ENCODE data around the gene ZBTB14. TPM values are rescaled to one million over a fixed set of nuclear protein-coding genes. Genes with fewer than 3 reads are reported as not detected.

The ZBTB14 gene
- polyA plus RNA-seq, 2 donors = 3.7 TPM

DNA sequence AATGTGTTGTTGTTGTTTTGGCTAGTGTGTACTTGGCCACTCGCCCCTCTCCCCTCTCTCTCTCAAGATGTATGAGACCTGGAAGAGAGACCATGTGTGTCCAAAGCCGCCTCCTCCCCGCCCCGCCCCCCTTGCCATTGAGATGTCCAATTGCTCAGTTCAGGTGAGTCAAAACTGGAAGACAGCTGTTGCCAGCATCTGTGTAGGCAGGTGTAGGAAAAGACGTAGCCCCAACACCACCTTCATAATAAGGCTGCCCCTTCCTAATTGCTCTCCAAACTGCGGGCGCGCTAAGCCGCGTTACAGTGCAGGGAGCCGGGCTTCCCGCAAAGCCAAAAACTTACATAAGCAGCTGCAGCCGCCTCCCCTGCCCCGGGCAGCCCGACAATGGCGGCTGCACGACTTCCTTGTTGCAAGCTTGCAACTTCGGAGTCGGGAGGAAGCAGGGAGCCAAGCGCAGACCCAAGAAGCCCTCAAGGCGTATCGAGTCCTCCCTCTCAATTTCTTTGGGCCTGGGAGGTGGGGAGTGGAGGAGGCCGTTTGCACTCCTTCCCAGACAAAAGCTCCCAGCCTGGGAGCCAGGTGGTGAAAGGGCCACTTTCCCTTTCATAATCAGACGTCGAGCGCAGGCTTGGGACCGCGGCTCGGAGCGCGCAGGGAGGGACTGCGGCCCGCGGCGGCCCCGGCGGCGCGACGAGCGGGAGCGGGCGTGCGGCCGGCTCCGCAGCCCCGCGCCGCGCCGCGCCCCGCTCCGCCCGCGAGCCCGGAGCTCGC lies 882 bp downstream of the ZBTB14 start:
- H3K36me3 ChIP-seq (ENCODE audit: control insufficient read depth in 2 of 2, insufficient read depth in 2 of 2, low read length in 1 of 2) = peaks cover 9 to 11% of the 10 kb centered on the region in 2 donors
- no peaks in the 10 kb centered on the region for H3K27me3 ChIP-seq (ENCODE audit: control insufficient read depth in 1 of 2, insufficient read depth in 2 of 2, low read length in 2 of 2)
- peaks cover 0 to 3% of the 10 kb centered on the region in 2 donors for H3K4me1 ChIP-seq (ENCODE audit: control insufficient read depth in 2 of 2, insufficient read depth in 2 of 2, low read length in 1 of 2)
- H3K27ac ChIP-seq (ENCODE audit: low read depth in 2 of 2, low read length in 1 of 2) = peak overlapping the region; percentile 99 to 100
- 0 to 1% methylated on average over 34 to 58 of the region's 58 CpGs for WGBS, 2 donors
- H3K4me3 ChIP-seq (ENCODE audit: low read depth in 1 of 2, low read length in 2 of 2) = peak overlapping the region; percentile 56 to 89
- H3K9me3 ChIP-seq (ENCODE audit: control insufficient read depth in 2 of 2, insufficient read depth in 1 of 2, low read depth in 1 of 2, low read length in 1 of 2) = no peaks in the 10 kb centered on the region

DNA sequence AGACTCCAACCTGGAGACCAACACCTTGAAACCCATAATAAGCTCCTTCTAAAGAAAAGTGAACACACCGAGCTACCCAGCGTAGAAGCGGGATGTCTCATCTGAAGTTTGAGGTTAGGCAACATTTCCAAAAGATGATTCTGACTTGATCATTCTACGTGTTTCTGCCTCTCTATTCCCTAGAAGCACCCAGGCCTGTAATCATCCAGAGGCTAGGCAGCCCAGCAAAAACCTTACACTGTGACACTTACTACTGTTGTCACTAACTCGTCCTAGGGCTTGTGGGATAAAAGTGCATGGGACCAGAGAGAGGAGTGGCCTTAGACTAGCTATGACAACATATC lies 1.4 kb downstream of the ZBTB14 start:
- H3K9me3 ChIP-seq (ENCODE audit: control insufficient read depth in 2 of 2, insufficient read depth in 1 of 2, low read depth in 1 of 2, low read length in 1 of 2) = no peaks in the 10 kb centered on the region
- H3K4me1 ChIP-seq (ENCODE audit: control insufficient read depth in 2 of 2, insufficient read depth in 2 of 2, low read length in 1 of 2) = peaks cover 0 to 3% of the 10 kb centered on the region in 2 donors
- WGBS, 2 donors = 58 to 63% methylated on average over 5 of the region's 5 CpGs
- peak overlapping the region; percentile 56 to 89 for H3K4me3 ChIP-seq (ENCODE audit: low read depth in 1 of 2, low read length in 2 of 2)
- H3K27ac ChIP-seq (ENCODE audit: low read depth in 2 of 2, low read length in 1 of 2) = peak overlapping the region; percentile 99 to 100
- H3K36me3 ChIP-seq (ENCODE audit: control insufficient read depth in 2 of 2, insufficient read depth in 2 of 2, low read length in 1 of 2) = peaks cover 9 to 11% of the 10 kb centered on the region in 2 donors
- no peaks in the 10 kb centered on the region for H3K27me3 ChIP-seq (ENCODE audit: control insufficient read depth in 1 of 2, insufficient read depth in 2 of 2, low read length in 2 of 2)

DNA sequence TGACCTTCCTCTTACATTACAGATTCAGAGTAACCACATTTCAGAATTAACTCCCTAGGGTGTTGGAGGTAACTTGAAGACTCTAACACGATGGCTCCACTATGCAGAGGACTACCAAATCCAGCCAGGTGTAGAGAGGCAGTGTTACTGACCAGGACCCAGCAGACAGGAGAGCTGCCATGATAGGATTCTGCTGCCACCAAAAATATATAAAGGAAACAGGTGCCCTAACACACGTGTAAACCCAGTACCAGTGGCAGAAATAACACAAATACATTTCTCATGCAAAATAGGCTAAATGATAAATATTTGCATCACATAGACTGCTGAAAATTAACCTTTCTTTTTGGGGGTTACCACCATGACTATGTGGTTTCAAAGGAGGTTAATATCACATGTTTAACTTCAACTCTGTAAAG lies 7.0 kb downstream of the ZBTB14 start:
- peaks cover 9 to 11% of the 10 kb centered on the region in 2 donors for H3K36me3 ChIP-seq (ENCODE audit: control insufficient read depth in 2 of 2, insufficient read depth in 2 of 2, low read length in 1 of 2)
- H3K4me3 ChIP-seq (ENCODE audit: low read depth in 1 of 2, low read length in 2 of 2) = no peak overlapping the region
- H3K4me1 ChIP-seq (ENCODE audit: control insufficient read depth in 2 of 2, insufficient read depth in 2 of 2, low read length in 1 of 2) = no peaks in the 10 kb centered on the region
- no peaks in the 10 kb centered on the region for H3K9me3 ChIP-seq (ENCODE audit: control insufficient read depth in 2 of 2, insufficient read depth in 1 of 2, low read depth in 1 of 2, low read length in 1 of 2)
- 52 to 56% methylated on average over 2 of the region's 2 CpGs for WGBS, 2 donors
- H3K27me3 ChIP-seq (ENCODE audit: control insufficient read depth in 1 of 2, insufficient read depth in 2 of 2, low read length in 2 of 2) = no peaks in the 10 kb centered on the region
- no peak overlapping the region for H3K27ac ChIP-seq (ENCODE audit: low read depth in 2 of 2, low read length in 1 of 2)

DNA sequence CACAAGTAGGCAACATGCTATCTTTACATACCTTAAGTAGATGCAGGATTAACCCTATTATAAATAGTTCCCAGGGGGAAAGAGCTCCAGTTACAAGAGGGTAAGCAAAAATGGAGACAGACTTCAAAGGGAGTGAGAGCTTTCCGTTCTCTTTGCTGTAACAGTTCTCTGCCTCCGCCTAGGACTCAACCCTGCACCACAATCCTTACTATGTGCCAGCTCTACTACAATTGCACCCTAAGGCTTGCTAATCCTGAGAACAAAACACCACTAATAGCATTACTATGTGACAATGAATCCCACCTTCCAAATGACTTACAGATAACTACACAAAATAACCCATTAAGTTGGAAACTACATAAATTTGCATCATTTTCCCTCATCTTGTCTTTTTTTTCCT lies 7.7 kb downstream of the ZBTB14 start:
- H3K27ac ChIP-seq (ENCODE audit: low read depth in 2 of 2, low read length in 1 of 2) = no peak overlapping the region
- H3K4me1 ChIP-seq (ENCODE audit: control insufficient read depth in 2 of 2, insufficient read depth in 2 of 2, low read length in 1 of 2) = no peaks in the 10 kb centered on the region
- no peak overlapping the region for H3K4me3 ChIP-seq (ENCODE audit: low read depth in 1 of 2, low read length in 2 of 2)
- no peaks in the 10 kb centered on the region for H3K27me3 ChIP-seq (ENCODE audit: control insufficient read depth in 1 of 2, insufficient read depth in 2 of 2, low read length in 2 of 2)
- peaks cover 9 to 11% of the 10 kb centered on the region in 2 donors for H3K36me3 ChIP-seq (ENCODE audit: control insufficient read depth in 2 of 2, insufficient read depth in 2 of 2, low read length in 1 of 2)
- no peaks in the 10 kb centered on the region for H3K9me3 ChIP-seq (ENCODE audit: control insufficient read depth in 2 of 2, insufficient read depth in 1 of 2, low read depth in 1 of 2, low read length in 1 of 2)
- WGBS, 2 donors = 46 to 70% methylated on average over 2 of the region's 2 CpGs

DNA sequence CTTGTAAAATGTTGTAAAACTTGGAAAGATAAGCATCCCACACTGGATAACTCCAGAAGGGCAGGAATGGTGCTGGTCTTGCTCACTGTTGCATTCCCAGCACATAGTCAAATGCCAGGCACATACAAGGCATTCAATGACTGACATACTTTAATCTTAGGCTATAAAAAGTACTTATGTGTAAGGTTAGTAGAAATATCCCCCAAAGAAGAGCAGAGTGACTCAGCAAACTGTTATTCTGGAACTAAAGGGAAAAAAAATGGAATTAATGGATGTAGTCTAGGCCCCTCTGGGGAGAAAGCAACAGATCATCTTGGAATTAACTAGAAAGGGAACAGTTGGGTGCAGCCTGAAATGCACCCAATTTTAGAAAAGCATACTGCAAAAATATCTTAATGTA lies 9.0 kb downstream of the ZBTB14 start:
- no peak overlapping the region for H3K4me3 ChIP-seq (ENCODE audit: low read depth in 1 of 2, low read length in 2 of 2)
- no peaks in the 10 kb centered on the region for H3K27me3 ChIP-seq (ENCODE audit: control insufficient read depth in 1 of 2, insufficient read depth in 2 of 2, low read length in 2 of 2)
- H3K4me1 ChIP-seq (ENCODE audit: control insufficient read depth in 2 of 2, insufficient read depth in 2 of 2, low read length in 1 of 2) = no peaks in the 10 kb centered on the region
- H3K9me3 ChIP-seq (ENCODE audit: control insufficient read depth in 2 of 2, insufficient read depth in 1 of 2, low read depth in 1 of 2, low read length in 1 of 2) = no peaks in the 10 kb centered on the region
- H3K36me3 ChIP-seq (ENCODE audit: control insufficient read depth in 2 of 2, insufficient read depth in 2 of 2, low read length in 1 of 2) = peaks cover 8 to 10% of the 10 kb centered on the region in 2 donors
- no peak overlapping the region for H3K27ac ChIP-seq (ENCODE audit: low read depth in 2 of 2, low read length in 1 of 2)

DNA sequence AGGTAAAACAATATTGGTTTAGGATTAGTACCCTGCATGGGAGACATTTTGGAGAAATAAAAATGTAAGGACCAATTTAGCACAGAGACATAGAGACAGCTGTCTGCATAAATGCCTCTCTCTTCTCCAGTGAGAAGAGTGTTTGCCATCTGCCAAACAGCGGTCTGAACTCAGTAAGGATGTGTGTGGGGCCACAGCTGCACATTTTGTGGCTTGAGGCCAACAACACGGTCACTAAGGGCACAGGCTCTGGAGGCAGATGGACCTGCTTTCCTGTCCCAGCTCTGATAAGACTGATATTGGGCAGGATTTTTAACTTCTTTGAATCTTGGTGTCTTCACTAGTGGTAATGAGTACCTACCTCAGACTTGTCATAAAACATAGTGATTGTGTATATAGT lies 10.2 kb downstream of the ZBTB14 start:
- WGBS, 2 donors = 50 to 58% methylated on average over 2 of the region's 2 CpGs
- Histone ChIP-seq H3K36me3 (ENCODE audit: control insufficient read depth in 2 of 2, insufficient read depth in 2 of 2, low read length in 1 of 2) (no peaks in the 10 kb centered on the region), H3K27me3 (ENCODE audit: control insufficient read depth in 1 of 2, insufficient read depth in 2 of 2, low read length in 2 of 2) (no peaks in the 10 kb centered on the region), H3K9me3 (ENCODE audit: control insufficient read depth in 2 of 2, insufficient read depth in 1 of 2, low read depth in 1 of 2, low read length in 1 of 2) (no peaks in the 10 kb centered on the region), H3K27ac (ENCODE audit: low read depth in 2 of 2, low read length in 1 of 2) (no peak overlapping the region), H3K4me3 (ENCODE audit: low read depth in 1 of 2, low read length in 2 of 2) (no peak overlapping the region), H3K4me1 (ENCODE audit: control insufficient read depth in 2 of 2, insufficient read depth in 2 of 2, low read length in 1 of 2) (no peaks in the 10 kb centered on the region)

DNA sequence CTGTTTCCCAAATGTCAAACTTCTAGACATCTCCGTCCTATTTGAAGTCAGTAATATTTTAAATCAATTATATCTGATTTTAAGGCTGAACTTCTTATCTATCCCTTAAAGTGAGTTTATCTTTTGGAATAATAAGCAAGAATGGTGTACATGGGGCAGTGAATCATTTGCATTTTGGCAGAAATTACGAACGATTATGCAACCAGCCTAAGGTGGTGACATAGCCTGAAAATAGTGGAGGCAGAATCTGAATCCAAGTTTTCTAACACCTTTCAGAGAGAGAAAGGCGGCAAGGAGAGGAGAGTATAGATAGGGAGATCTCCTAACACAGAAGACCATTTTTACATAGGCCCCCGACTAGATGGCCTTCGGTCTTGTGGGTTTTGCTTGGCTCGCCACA lies 10.7 kb downstream of the ZBTB14 start:
- no peaks in the 10 kb centered on the region for H3K36me3 ChIP-seq (ENCODE audit: control insufficient read depth in 2 of 2, insufficient read depth in 2 of 2, low read length in 1 of 2)
- H3K27me3 ChIP-seq (ENCODE audit: control insufficient read depth in 1 of 2, insufficient read depth in 2 of 2, low read length in 2 of 2) = no peaks in the 10 kb centered on the region
- H3K9me3 ChIP-seq (ENCODE audit: control insufficient read depth in 2 of 2, insufficient read depth in 1 of 2, low read depth in 1 of 2, low read length in 1 of 2) = no peaks in the 10 kb centered on the region
- H3K4me3 ChIP-seq (ENCODE audit: low read depth in 1 of 2, low read length in 2 of 2) = no peak overlapping the region
- WGBS, 2 donors = 73 to 80% methylated on average over 7 of the region's 7 CpGs
- no peak overlapping the region for H3K27ac ChIP-seq (ENCODE audit: low read depth in 2 of 2, low read length in 1 of 2)
- no peaks in the 10 kb centered on the region for H3K4me1 ChIP-seq (ENCODE audit: control insufficient read depth in 2 of 2, insufficient read depth in 2 of 2, low read length in 1 of 2)

DNA sequence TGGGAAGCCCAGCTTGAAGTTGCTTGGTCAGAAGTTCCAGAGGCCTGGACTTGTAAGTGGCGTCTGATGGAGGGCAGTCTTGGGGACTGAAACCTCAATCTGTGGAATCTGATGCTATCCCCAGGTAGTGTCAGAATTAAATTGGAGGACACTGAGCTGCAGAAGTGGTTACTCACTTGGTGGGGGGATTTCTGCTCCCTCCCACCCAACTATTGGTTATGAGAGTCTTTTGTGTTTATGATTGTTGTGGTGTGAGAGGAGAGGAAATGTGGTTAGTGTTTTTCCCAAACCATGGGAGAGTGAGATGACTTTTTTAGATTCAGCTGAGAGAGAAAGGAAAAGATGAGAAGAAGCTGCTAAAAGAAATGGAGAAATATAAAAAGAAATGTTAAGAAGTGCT lies 12.8 kb downstream of the ZBTB14 start:
- WGBS, 2 donors = 80 to 93% methylated on average over 1 of the region's 1 CpG
- no peaks in the 10 kb centered on the region for H3K9me3 ChIP-seq (ENCODE audit: control insufficient read depth in 2 of 2, insufficient read depth in 1 of 2, low read depth in 1 of 2, low read length in 1 of 2)

DNA sequence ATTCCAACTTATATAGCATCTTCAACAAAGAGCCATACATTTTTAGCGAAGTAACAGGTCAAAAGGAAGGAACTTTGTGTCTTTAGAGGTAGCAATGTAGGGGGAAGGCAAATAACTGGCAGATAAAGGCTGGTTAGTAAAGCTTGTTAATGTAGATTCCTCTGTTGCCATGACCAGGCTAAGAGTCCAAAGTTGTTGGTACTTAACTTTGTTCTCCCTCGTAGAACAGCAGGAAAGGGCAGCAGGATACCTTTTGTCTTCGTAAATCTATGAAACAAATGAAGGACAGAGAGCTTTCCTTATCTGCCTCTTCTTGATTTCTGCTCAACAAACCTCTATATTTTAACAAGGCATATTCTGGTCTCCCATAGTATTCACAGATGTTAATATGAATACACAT lies 18.6 kb downstream of the ZBTB14 start:
- no peaks in the 10 kb centered on the region for H3K27me3 ChIP-seq (ENCODE audit: control insufficient read depth in 1 of 2, insufficient read depth in 2 of 2, low read length in 2 of 2)
- H3K4me1 ChIP-seq (ENCODE audit: control insufficient read depth in 2 of 2, insufficient read depth in 2 of 2, low read length in 1 of 2) = no peaks in the 10 kb centered on the region
- no peaks in the 10 kb centered on the region for H3K36me3 ChIP-seq (ENCODE audit: control insufficient read depth in 2 of 2, insufficient read depth in 2 of 2, low read length in 1 of 2)
- WGBS, 2 donors = 18 to 26% methylated on average over 3 of the region's 3 CpGs
- H3K4me3 ChIP-seq (ENCODE audit: low read depth in 1 of 2, low read length in 2 of 2) = no peak overlapping the region
- H3K27ac ChIP-seq (ENCODE audit: low read depth in 2 of 2, low read length in 1 of 2) = no peak overlapping the region
- no peaks in the 10 kb centered on the region for H3K9me3 ChIP-seq (ENCODE audit: control insufficient read depth in 2 of 2, insufficient read depth in 1 of 2, low read depth in 1 of 2, low read length in 1 of 2)

More for the DNA sequence above, 12.8 kb downstream of the ZBTB14 start:
- Histone ChIP-seq H3K4me1 (ENCODE audit: control insufficient read depth in 2 of 2, insufficient read depth in 2 of 2, low read length in 1 of 2) (no peaks in the 10 kb centered on the region), H3K27ac (ENCODE audit: low read depth in 2 of 2, low read length in 1 of 2) (no peak overlapping the region), H3K4me3 (ENCODE audit: low read depth in 1 of 2, low read length in 2 of 2) (no peak overlapping the region), H3K27me3 (ENCODE audit: control insufficient read depth in 1 of 2, insufficient read depth in 2 of 2, low read length in 2 of 2) (no peaks in the 10 kb centered on the region), H3K36me3 (ENCODE audit: control insufficient read depth in 2 of 2, insufficient read depth in 2 of 2, low read length in 1 of 2) (no peaks in the 10 kb centered on the region)

DNA sequence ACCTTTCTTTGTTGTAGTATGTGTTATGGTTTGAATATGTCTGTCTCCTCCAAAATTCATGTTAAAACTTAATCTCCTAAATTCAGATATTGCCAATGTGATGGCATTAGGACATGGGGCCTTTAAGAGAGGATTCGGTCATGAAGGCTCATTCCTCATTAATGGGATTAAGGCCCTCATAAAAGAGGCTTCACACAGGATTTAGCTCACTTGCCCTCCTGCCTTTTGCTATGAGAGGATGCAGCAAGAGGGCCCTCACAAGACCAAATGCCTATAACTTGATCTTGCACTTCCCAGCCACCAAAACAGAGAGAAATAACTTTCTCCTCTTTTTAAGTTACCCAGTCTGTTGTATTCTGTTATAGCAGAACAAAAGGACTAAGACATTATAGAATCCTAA lies 19.7 kb downstream of the ZBTB14 start:
- H3K4me3 ChIP-seq (ENCODE audit: low read depth in 1 of 2, low read length in 2 of 2) = no peak overlapping the region
- no peaks in the 10 kb centered on the region for H3K36me3 ChIP-seq (ENCODE audit: control insufficient read depth in 2 of 2, insufficient read depth in 2 of 2, low read length in 1 of 2)
- no peaks in the 10 kb centered on the region for H3K27me3 ChIP-seq (ENCODE audit: control insufficient read depth in 1 of 2, insufficient read depth in 2 of 2, low read length in 2 of 2)
- WGBS, 2 donors = 44 to 52% methylated on average over 1 of the region's 1 CpG
- no peaks in the 10 kb centered on the region for H3K4me1 ChIP-seq (ENCODE audit: control insufficient read depth in 2 of 2, insufficient read depth in 2 of 2, low read length in 1 of 2)
- H3K9me3 ChIP-seq (ENCODE audit: control insufficient read depth in 2 of 2, insufficient read depth in 1 of 2, low read depth in 1 of 2, low read length in 1 of 2) = no peaks in the 10 kb centered on the region
- no peak overlapping the region for H3K27ac ChIP-seq (ENCODE audit: low read depth in 2 of 2, low read length in 1 of 2)

All from esophagus (tissue), 2 donors.